CD4-positive, alpha-beta T cell (primary cell): ENCODE results near the gene MRPL43. TPM values are rescaled to one million over a fixed set of nuclear protein-coding genes. Genes with fewer than 3 reads are reported as not detected.

ENCODE experiments used
- ATAC-seq: fragments of 200-7000 bp; cut with Tn5 transposase; one replicate; pipeline ENCODE4 v1.10.0; 2022; ENCODE audit warnings: mild to moderate bottlenecking; ENCODE audit not compliant: poor library complexity
- CTCF ChIA-PET: fragments of 350-600 bp; sonication (Branson Sonifier 250); formaldehyde crosslinking; loops from one replicate; lab custom pipeline; 2021; ENCODE audit warnings: antibody characterized with exemption, inconsistent platforms; lab: Charles Lee
- POLR2A ChIA-PET: fragments of 350-600 bp; sonication (Branson Sonifier 250); formaldehyde crosslinking; loops from one replicate; lab custom pipeline; 2021; ENCODE audit warnings: antibody characterized with exemption, inconsistent platforms; lab: Charles Lee
- DNase-seq, 14 experiments: peaks; one replicate each; pipeline ENCODE4 v3.0.0-alpha.2; 2013 to 2020; ENCODE audit warnings: mixed read lengths in 2 of 14
- H3K27ac ChIP-seq, 2 donors: one replicate each; pipeline versions ENCODE4 v1.5.1 to v1.7.0; 2013; ENCODE audit warnings: low read length in 2 of 2, low read depth in 1 of 2, mild to moderate bottlenecking in 1 of 2
- H3K27me3 ChIP-seq, 2 experiments: 1 replicate in 1 of 2; 2 replicates in 1 of 2; pipeline versions ENCODE4 v1.6.1 to v1.7.0; 2013; ENCODE audit warnings: low read length in 2 of 2, control low read depth in 1 of 2, mild to moderate bottlenecking in 1 of 2, moderate library complexity in 1 of 2; ENCODE audit not compliant: insufficient read depth in 2 of 2, control insufficient read depth in 1 of 2
- H3K36me3 ChIP-seq: one replicate; pipeline ENCODE4 v1.6.1; 2013; ENCODE audit warnings: low read length, control low read depth; ENCODE audit not compliant: insufficient read depth
- H3K4me1 ChIP-seq: one replicate; pipeline ENCODE4 v1.6.1; 2013; ENCODE audit warnings: low read length, control low read depth; ENCODE audit not compliant: insufficient read depth
- H3K4me3 ChIP-seq: one replicate; pipeline ENCODE4 v1.5.1; 2013; ENCODE audit warnings: mild to moderate bottlenecking, low read length, moderate library complexity
- H3K9me3 ChIP-seq, 2 experiments: 1 replicate in 1 of 2; 2 replicates in 1 of 2; pipeline versions ENCODE4 v1.6.1 to v1.7.0; 2013; ENCODE audit warnings: low read length in 2 of 2, mild to moderate bottlenecking in 2 of 2, control low read depth in 1 of 2, moderate library complexity in 1 of 2; ENCODE audit not compliant: control insufficient read depth in 1 of 2, insufficient read depth in 1 of 2
- H3K27ac Mint-ChIP-seq: one replicate; pipeline ENCODE4 v1.8.0; 2020; ENCODE audit warnings: mixed read lengths
- H3K27me3 Mint-ChIP-seq: one replicate; pipeline ENCODE4 v1.8.0; 2021; ENCODE audit warnings: mixed read lengths
- H3K36me3 Mint-ChIP-seq: one replicate; pipeline ENCODE4 v1.8.0; 2021; ENCODE audit warnings: low read depth, mixed read lengths
- H3K4me1 Mint-ChIP-seq: one replicate; pipeline ENCODE4 v1.8.0; 2021; ENCODE audit warnings: low read depth, mixed read lengths
- H3K4me3 Mint-ChIP-seq: one replicate; pipeline ENCODE4 v1.8.0; 2020; ENCODE audit warnings: mild to moderate bottlenecking, mixed read lengths
- H3K9me3 Mint-ChIP-seq: one replicate; pipeline ENCODE4 v1.8.0; 2020; ENCODE audit warnings: mixed read lengths
- intact Hi-C, 2 experiments: fragments of 100-400 bp; cut with DNase I in 1 of 2; cut with micrococcal nuclease in 1 of 2; formaldehyde crosslinking; loops; one replicate each; pipeline versions ENCODE4 v1.15.1 to v1.9.0; 2023 to 2025; cut with DNase I, micrococcal nuclease
- total RNA-seq, 174 experiments: library from RNA in 2 of 174; stranded (reverse) in 2 of 174; gene quantifications; one replicate each; pipeline ENCODE4 v1.2.3 and lab custom pipeline; 2021 to 2026
- TF ChIP-seq, protein P1 (sequence below): fragments of 200-600 bp; IDR thresholded peaks from one replicate; pipeline ENCODE4 v1.8.0; 2022; ENCODE audit warnings: antibody characterized with exemption, mild to moderate bottlenecking

MRPL43 gene
- total RNA-seq, 2 experiments from 2014 or later, result 28.5 to 31.0 TPM

DNA sequence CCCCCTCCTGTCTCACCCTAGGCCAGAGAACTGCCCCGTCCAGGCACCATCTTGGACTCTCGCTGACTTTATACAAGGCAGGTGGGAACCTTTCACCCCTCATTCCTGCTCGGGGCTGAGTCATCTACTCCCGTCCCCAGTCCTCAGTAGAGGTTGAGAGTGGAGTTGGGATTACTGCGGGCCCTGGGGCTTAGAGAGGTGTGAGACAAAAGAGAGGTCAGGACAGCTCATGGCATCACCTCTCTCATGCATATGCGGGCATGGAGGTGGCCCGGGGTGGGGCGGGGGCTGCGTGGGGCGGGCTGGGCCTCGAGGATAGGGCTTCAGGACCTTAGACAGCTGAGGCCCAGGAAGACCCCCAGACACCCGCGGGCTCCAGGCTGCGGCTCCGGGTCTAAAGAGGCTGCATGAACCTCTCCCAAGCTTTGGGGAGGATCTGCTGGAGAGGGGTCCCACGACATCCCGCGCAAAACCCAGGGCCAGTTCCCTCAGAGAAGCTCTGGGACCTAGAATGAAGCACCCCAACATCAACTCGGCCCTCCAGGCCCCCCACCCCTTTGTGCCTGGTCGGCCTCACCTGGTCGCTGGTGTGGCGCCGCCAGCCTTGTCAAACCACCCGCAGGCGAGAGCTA lies 43.3 kb upstream of the MRPL43 start:
- Mint-ChIP-seq H3K4me3 (peak overlapping the region; percentile 95), H3K9me3 (no peaks in the 10 kb centered on the region), H3K27ac (peak overlapping the region; percentile 97), H3K27me3 (no peaks in the 10 kb centered on the region), H3K4me1 (peaks cover 19% of the 10 kb centered on the region), H3K36me3 (peaks cover 23% of the 10 kb centered on the region)
- ChIA-PET CTCF (interaction anchor here (0.6 to 3.5 kb wide), 12 partner anchors 11 to 495 kb away, joined by 3 to 28 read pairs (median 6); partner anchors contain the start of genes HIF1AN and LZTS2), POLR2A (interaction anchor here (1.0 to 3.2 kb wide), 5 partner anchors 11 to 119 kb away, joined by 3 to 48 read pairs (median 15); partner anchors contain the start of genes KAZALD1 and LZTS2)
- H3K9me3 ChIP-seq, result no peaks in the 10 kb centered on the region
- peaks cover 38% of the 10 kb centered on the region for H3K4me1 ChIP-seq
- peak in 2 of 14 experiments; percentile 9 to 36 for DNase-seq
- intact Hi-C loops, result loop anchor here (1.0 to 5.0 kb wide), 2 partner anchors 32 to 37 kb away; no protein-coding TSS in a partner anchor
- peak overlapping the region in 1 of 2 donors; percentile 93 for H3K27ac ChIP-seq
- H3K36me3 ChIP-seq, result peaks cover 12% of the 10 kb centered on the region
- TF ChIP-seq, protein P1, sequence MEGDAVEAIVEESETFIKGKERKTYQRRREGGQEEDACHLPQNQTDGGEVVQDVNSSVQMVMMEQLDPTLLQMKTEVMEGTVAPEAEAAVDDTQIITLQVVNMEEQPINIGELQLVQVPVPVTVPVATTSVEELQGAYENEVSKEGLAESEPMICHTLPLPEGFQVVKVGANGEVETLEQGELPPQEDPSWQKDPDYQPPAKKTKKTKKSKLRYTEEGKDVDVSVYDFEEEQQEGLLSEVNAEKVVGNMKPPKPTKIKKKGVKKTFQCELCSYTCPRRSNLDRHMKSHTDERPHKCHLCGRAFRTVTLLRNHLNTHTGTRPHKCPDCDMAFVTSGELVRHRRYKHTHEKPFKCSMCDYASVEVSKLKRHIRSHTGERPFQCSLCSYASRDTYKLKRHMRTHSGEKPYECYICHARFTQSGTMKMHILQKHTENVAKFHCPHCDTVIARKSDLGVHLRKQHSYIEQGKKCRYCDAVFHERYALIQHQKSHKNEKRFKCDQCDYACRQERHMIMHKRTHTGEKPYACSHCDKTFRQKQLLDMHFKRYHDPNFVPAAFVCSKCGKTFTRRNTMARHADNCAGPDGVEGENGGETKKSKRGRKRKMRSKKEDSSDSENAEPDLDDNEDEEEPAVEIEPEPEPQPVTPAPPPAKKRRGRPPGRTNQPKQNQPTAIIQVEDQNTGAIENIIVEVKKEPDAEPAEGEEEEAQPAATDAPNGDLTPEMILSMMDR, result no peak
- no peaks in the 10 kb centered on the region for H3K27me3 ChIP-seq
- no peak for ATAC-seq
- peak overlapping the region; percentile 99 for H3K4me3 ChIP-seq

DNA sequence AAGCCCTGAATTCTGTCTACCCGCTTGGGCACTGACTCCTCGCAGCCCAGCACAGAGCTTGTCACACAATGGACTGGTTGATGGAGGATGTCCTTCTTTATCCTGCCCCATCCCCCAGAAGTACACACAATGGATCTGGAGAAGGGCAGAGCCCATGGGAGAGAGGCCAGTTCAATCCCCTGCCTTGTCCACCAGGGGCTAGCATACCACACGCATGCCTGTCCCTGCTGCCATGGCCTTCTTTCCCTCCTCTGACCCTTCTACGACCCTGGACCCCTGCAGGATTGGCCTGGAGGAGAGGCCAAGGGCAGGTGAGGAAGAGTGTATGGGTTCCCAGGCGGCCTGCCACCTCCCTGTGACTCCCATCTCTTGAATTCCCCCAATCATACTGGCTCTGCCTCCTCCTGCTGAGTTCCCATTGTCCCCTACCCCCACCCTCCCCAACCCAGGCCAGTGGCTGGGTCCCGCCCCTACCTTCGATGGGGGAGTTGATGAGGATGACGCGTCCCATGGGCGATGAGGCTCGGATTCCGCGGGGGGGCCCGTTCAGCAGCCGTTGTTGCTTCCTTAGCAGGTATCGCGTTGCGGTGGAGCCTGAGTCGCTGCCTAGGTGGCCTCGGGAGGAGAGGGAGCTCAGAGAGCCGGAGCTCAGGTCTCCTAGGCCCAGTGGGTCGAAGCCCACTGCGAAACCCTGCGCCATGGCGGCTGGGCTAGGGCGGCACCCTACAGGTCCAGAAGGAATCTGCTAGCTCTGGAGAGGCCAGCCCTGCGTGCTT lies 42.4 kb upstream of the MRPL43 start:
- intact Hi-C loops, result loop anchor here (5.0 kb wide), 1 partner anchor 38 kb away; no protein-coding TSS in a partner anchor
- Histone ChIP-seq H3K27ac (no peak overlapping the region), H3K4me3 (no peak overlapping the region), H3K4me1 (peaks cover 38% of the 10 kb centered on the region), H3K36me3 (peaks cover 3% of the 10 kb centered on the region), H3K27me3 (no peaks in the 10 kb centered on the region), H3K9me3 (no peaks in the 10 kb centered on the region)
- peak in 1 of 14 experiments; percentile 37 for DNase-seq
- H3K27me3 Mint-ChIP-seq, result no peaks in the 10 kb centered on the region
- no peak overlapping the region for H3K27ac Mint-ChIP-seq
- CTCF ChIA-PET, result interaction anchor here (0.6 to 3.5 kb wide), 4 partner anchors 12 to 33 kb away, joined by 3 to 28 read pairs (median 7); no protein-coding TSS in a partner anchor
- peak overlapping the region; percentile 31 for H3K4me3 Mint-ChIP-seq
- peaks cover 18% of the 10 kb centered on the region for H3K36me3 Mint-ChIP-seq
- TF ChIP-seq, protein P1, result no peak
- ATAC-seq, result no peak
- H3K4me1 Mint-ChIP-seq, result peaks cover 19% of the 10 kb centered on the region
- H3K9me3 Mint-ChIP-seq, result no peaks in the 10 kb centered on the region
- POLR2A ChIA-PET, result interaction anchor here (0.8 to 3.2 kb wide), 3 partner anchors 12 to 31 kb away, joined by 3 to 48 read pairs (median 44); partner anchors contain the start of gene LZTS2
